ENCODE measurements around the gene ONECUT3.
A peak's percentile ranks its signal among the peaks of the same experiment; 100 is the strongest.

Gene ONECUT3

GRCh38 chr19:1808395-1808731 lies 55.1 kb downstream of the ONECUT3 start:
- in situ Hi-C loops (cut with MboI; ENCODE audit: low pct_unique_long_range_greater_than_20kb, low sequenced_read_pairs) = no loop called here
- DNase-seq = no peak

- no peak for DNase-seq
- in situ Hi-C loops (cut with MboI; ENCODE audit: low pct_unique_long_range_greater_than_20kb, low sequenced_read_pairs) = no loop called here
These were observed 56.4 kb downstream of the ONECUT3 start for GRCh38 chr19:1809678-1810077.

- in situ Hi-C loops (cut with MboI; ENCODE audit: low pct_unique_long_range_greater_than_20kb, low sequenced_read_pairs) = no loop called here
- no peak for DNase-seq
These were observed 57.3 kb downstream of the ONECUT3 start for GRCh38 chr19:1810439-1811160.

- no peak for DNase-seq
- in situ Hi-C loops (cut with MboI; ENCODE audit: low pct_unique_long_range_greater_than_20kb, low sequenced_read_pairs) = no loop called here
These were observed 58.2 kb downstream of the ONECUT3 start for GRCh38 chr19:1811472-1811894.

GRCh38 chr19:1811942-1812425 lies 58.7 kb downstream of the ONECUT3 start, which contains the start of gene ATP8B3:
ATP8B3 (minus strand) TSS chr19:1812276; CDS start chr19:1811736, 540 bp downstream.
- in situ Hi-C loops (cut with MboI; ENCODE audit: low pct_unique_long_range_greater_than_20kb, low sequenced_read_pairs) = no loop called here
- DNase-seq = no peak

- in situ Hi-C loops (cut with MboI; ENCODE audit: low pct_unique_long_range_greater_than_20kb, low sequenced_read_pairs) = no loop called here
- peak; percentile 98 for DNase-seq
These were observed 59.3 kb downstream of the ONECUT3 start for GRCh38 chr19:1812426-1813191.

- in situ Hi-C loops (cut with MboI; ENCODE audit: low pct_unique_long_range_greater_than_20kb, low sequenced_read_pairs) = no loop called here
These were observed 60.2 kb downstream of the ONECUT3 start for GRCh38 chr19:1813192-1814182.

GRCh38 chr19:1814391-1814790 lies 61.1 kb downstream of the ONECUT3 start:
- in situ Hi-C loops (cut with MboI; ENCODE audit: low pct_unique_long_range_greater_than_20kb, low sequenced_read_pairs) = no loop called here
- no peak for DNase-seq

More at GRCh38 chr19:1813192-1814182, 60.2 kb downstream of the ONECUT3 start:
- DNase-seq = no peak

GRCh38 chr19:1814833-1815604 lies 61.7 kb downstream of the ONECUT3 start:
- in situ Hi-C loops (cut with MboI; ENCODE audit: low pct_unique_long_range_greater_than_20kb, low sequenced_read_pairs) = no loop called here

GRCh38 chr19:1815605-1816529 lies 62.6 kb downstream of the ONECUT3 start:
- in situ Hi-C loops (cut with MboI; ENCODE audit: low pct_unique_long_range_greater_than_20kb, low sequenced_read_pairs) = no loop called here

More at GRCh38 chr19:1814833-1815604, 61.7 kb downstream of the ONECUT3 start:
- DNase-seq = no peak

GRCh38 chr19:1816530-1817298 lies 63.4 kb downstream of the ONECUT3 start:
- DNase-seq = no peak
- in situ Hi-C loops (cut with MboI; ENCODE audit: low pct_unique_long_range_greater_than_20kb, low sequenced_read_pairs) = no loop called here

More at GRCh38 chr19:1815605-1816529, 62.6 kb downstream of the ONECUT3 start:
- no peak for DNase-seq

- in situ Hi-C loops (cut with MboI; ENCODE audit: low pct_unique_long_range_greater_than_20kb, low sequenced_read_pairs) = no loop called here
- DNase-seq = no peak
These were observed 64.4 kb downstream of the ONECUT3 start for GRCh38 chr19:1817553-1818179.

- no peak for DNase-seq
- in situ Hi-C loops (cut with MboI; ENCODE audit: low pct_unique_long_range_greater_than_20kb, low sequenced_read_pairs) = no loop called here
These were observed 65.4 kb downstream of the ONECUT3 start for GRCh38 chr19:1818549-1819195.

GRCh38 chr19:1819341-1820255 lies 66.3 kb downstream of the ONECUT3 start:
- in situ Hi-C loops (cut with MboI; ENCODE audit: low pct_unique_long_range_greater_than_20kb, low sequenced_read_pairs) = no loop called here
- no peak for DNase-seq

GRCh38 chr19:1822210-1822609 lies 68.9 kb downstream of the ONECUT3 start:
- DNase-seq = no peak
- in situ Hi-C loops (cut with MboI; ENCODE audit: low pct_unique_long_range_greater_than_20kb, low sequenced_read_pairs) = no loop called here
